GM21390 (cell line): Measurements from ENCODE around the gene SLC7A8.

ENCODE experiments used
- ATAC-seq: cut with Tn5 transposase; IDR thresholded peaks from one replicate; pipeline ENCODE4 v1.9.1; 2021; ENCODE audit not compliant: unreplicated experiment

Gene SLC7A8

GRCh38 chr14:23160924-23161522 is 22.4 kb downstream of the SLC7A8 start:
- ATAC-seq = no peak

- ATAC-seq = no peak
These were observed 23.9 kb downstream of the SLC7A8 start for GRCh38 chr14:23159532-23159931.

GRCh38 chr14:23158779-23159178 is 24.7 kb downstream of the SLC7A8 start:
- no peak for ATAC-seq

- ATAC-seq = no peak
These were observed 28.4 kb downstream of the SLC7A8 start for GRCh38 chr14:23154964-23155587.

GRCh38 chr14:23153851-23154796 is 29.3 kb downstream of the SLC7A8 start:
- no peak for ATAC-seq

GRCh38 chr14:23151342-23151741 is 32.1 kb downstream of the SLC7A8 start:
- no peak for ATAC-seq

GRCh38 chr14:23149745-23150144 is 33.7 kb downstream of the SLC7A8 start:
- no peak for ATAC-seq

GRCh38 chr14:23148591-23149249 is 34.7 kb downstream of the SLC7A8 start:
- ATAC-seq = no peak

GRCh38 chr14:23147676-23148075 is 35.8 kb downstream of the SLC7A8 start:
- no peak for ATAC-seq

- ATAC-seq = no peak
These were observed 36.5 kb downstream of the SLC7A8 start for GRCh38 chr14:23146980-23147379.

- ATAC-seq = no peak
These were observed 37.0 kb downstream of the SLC7A8 start for GRCh38 chr14:23146351-23146910.

- no peak for ATAC-seq
These were observed 37.6 kb downstream of the SLC7A8 start for GRCh38 chr14:23145794-23146350.

- no peak for ATAC-seq
These were observed 39.5 kb downstream of the SLC7A8 start for GRCh38 chr14:23143911-23144310.

GRCh38 chr14:23142826-23143225 is 40.6 kb downstream of the SLC7A8 start:
- no peak for ATAC-seq

GRCh38 chr14:23141706-23142444 is 41.6 kb downstream of the SLC7A8 start:
- no peak for ATAC-seq

- no peak for ATAC-seq
These were observed 43.1 kb downstream of the SLC7A8 start for GRCh38 chr14:23140371-23140770.

GRCh38 chr14:23139874-23140273 is 43.6 kb downstream of the SLC7A8 start:
- no peak for ATAC-seq

GRCh38 chr14:23137813-23138535 is 45.5 kb downstream of the SLC7A8 start:
- no peak for ATAC-seq

GRCh38 chr14:23137192-23137812 is 46.2 kb downstream of the SLC7A8 start:
- ATAC-seq = no peak
